ENCODE measurements around the gene GNG7.
"Not testable (repeated sequence)": the region's sequence is repeated elsewhere in the genome, so short reads cannot be mapped to it uniquely, and the experiment has no call there.

Gene GNG7

DNA sequence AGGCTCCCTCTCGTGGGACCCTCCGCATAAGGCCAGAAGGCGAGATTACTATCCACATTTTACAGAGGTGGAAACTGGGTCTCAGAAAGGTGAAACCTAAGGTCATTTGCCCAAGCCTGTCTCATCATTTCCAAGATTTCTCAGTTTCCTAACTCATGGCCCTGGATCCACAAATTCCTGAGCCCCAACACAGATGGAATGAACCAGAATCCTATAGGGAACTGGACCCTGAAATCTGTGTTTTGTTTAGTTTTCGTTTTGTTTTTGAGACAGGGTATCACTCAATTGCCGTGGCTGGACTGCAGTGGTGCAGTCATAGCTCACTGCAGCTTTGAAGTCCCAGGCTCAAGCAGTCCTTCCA is 563 bp upstream of the GNG7 start:
- Mint-ChIP-seq H3K9me3 (peaks cover 2% of the 10 kb centered on the region), H3K27me3 (no peaks in the 10 kb centered on the region), H3K36me3 (peaks cover 17% of the 10 kb centered on the region), H3K4me3 (peak overlapping the region; percentile 58), H3K4me1 (peaks cover 48% of the 10 kb centered on the region), H3K27ac (peak overlapping the region; percentile 90)
- no peak for ATAC-seq

DNA sequence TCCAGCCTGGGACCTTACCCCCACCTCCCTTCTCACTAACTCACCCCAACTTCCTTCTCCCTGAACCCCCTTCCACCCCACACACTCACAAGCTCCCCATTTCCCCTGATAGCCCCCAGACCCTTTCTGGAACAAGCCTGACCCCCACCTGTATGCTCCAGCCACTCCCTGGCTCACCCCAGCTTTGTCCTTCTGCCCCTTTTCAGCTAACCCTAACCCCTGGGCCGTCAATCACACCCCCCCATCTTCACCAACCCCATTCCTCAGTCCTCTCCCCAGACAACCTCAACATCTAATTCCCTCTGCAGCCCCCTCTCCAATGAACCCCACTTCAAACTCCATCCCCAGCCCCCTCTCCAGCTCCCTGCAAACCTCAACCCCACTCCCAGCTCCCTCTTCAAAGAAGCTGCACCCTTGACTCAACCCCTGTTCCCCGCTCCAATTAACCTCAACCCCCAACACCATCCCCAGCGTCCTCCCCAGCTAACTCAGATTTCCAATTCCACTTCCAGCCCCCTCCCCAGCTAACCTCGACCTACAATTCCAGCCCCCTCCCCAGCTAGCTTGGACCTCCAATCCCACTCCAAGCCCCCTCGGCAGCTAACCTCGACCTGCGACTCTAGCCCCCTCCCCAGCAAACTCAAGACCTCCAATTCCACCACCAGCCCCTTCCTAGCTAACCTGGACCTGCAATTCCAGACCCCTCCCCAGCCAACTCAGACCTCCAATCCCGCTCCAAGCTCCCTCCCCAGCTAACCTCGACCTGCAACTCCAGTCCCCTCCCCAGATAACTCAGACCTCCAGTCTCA is 929 bp downstream of the GNG7 start:
- peaks cover 18% of the 10 kb centered on the region for H3K36me3 Mint-ChIP-seq
- H3K9me3 Mint-ChIP-seq = peaks cover 2% of the 10 kb centered on the region
- no peaks in the 10 kb centered on the region for H3K27me3 Mint-ChIP-seq
- peak overlapping the region; percentile 82 for H3K4me3 Mint-ChIP-seq
- peak overlapping the region; percentile 90 for H3K27ac Mint-ChIP-seq
- no peak for ATAC-seq
- peaks cover 56% of the 10 kb centered on the region for H3K4me1 Mint-ChIP-seq

DNA sequence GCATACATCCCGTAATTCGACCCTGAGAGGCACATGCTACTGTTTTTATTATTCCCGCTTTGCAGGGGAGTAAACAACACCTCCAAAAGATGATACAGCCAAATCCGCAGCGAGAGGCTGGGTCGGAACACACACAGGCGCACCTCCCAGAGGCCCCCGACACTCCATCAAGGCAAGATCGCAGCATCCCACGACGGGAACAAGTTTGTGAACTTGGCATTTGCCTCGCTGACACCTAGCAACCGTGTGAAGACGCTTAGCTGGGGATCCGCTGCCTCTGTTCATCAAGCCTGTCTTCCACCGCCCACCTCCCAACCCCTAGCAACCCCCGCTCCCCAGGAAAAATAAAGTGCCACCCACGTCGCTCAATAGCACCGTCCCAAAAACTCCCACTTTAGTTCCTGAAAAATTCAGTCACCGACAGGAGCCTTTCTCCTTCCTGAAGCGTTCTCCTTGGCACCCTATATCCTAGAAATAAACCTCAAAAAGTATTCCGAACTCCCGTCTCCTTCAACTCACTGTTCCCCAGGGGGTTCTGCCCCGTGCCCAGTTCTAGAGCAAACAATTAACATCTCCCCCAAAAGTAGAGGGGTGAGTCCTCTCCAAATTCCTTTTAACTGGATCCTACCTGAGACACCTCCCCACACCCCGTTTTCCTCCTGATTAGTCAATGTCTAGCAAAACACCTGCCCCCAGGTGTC is 1.7 kb downstream of the GNG7 start:
- Mint-ChIP-seq H3K4me3 (peak overlapping the region; percentile 82), H3K36me3 (peaks cover 25% of the 10 kb centered on the region), H3K27me3 (no peaks in the 10 kb centered on the region), H3K9me3 (no peaks in the 10 kb centered on the region), H3K27ac (peak overlapping the region; percentile 90), H3K4me1 (peaks cover 64% of the 10 kb centered on the region)
- ATAC-seq = no peak

DNA sequence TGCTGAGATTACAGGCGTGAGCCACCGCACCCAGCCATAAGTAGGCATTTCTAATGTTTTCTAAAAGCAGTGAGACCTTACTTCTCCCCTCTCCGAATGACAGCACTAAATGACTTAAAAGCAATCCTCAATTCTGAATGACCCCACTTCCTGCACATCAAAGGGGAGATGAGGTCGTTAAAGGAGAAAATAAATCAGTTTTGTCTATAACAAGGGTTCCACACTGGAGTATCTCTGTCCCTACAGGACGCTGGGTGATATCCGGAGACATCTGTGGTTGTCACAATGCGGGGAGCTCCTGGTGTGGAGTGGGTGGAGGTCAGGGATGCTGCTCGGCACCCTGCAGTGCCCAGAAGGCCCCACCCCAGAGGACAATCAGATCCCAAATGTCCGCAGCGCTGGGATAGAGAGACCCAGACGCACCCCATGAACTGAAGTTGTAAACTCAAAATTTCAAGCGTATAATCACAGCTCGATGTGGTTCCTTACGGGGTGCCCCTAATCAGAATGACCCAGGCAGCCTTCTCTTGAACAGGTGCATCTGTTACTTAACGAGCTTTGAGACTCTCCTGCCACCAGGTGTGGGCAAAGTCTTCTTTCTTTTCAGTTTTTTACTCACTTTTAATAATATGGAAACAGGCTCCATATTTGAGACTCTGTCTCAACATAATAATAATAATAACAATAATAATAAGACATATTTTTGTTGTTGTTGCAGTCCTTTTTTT is 2.9 kb downstream of the GNG7 start:
- Mint-ChIP-seq H3K4me1 (peaks cover 75% of the 10 kb centered on the region), H3K4me3 (peak overlapping the region; percentile 75), H3K9me3 (no peaks in the 10 kb centered on the region), H3K27me3 (no peaks in the 10 kb centered on the region), H3K27ac (peak overlapping the region; percentile 90), H3K36me3 (peaks cover 25% of the 10 kb centered on the region)
- ATAC-seq = no peak

DNA sequence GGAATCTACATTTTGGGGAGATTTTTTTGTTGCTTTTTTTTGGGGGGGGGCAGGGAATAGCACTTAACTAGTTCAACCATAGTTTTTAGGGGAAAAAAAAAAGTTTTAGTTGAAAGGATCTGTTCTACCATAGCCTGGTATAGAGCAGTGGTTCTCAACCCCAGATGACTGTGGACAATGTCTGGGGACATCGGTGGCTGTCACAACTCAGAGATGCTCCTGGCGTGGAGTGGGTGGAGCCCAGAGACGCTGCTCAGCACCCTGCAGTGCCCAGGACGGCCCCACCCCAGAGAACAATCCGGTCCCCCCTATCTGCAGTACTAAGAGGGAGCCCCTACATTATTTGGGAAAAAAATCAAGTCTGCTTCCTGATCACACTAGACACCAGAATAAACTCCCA is 8.3 kb downstream of the GNG7 start:
- Mint-ChIP-seq H3K9me3 (no peaks in the 10 kb centered on the region), H3K36me3 (peaks cover 13% of the 10 kb centered on the region), H3K27ac (peak overlapping the region; percentile 90), H3K27me3 (no peaks in the 10 kb centered on the region), H3K4me3 (peak overlapping the region; percentile 63), H3K4me1 (peaks cover 57% of the 10 kb centered on the region)
- ATAC-seq = peak; percentile 49

DNA sequence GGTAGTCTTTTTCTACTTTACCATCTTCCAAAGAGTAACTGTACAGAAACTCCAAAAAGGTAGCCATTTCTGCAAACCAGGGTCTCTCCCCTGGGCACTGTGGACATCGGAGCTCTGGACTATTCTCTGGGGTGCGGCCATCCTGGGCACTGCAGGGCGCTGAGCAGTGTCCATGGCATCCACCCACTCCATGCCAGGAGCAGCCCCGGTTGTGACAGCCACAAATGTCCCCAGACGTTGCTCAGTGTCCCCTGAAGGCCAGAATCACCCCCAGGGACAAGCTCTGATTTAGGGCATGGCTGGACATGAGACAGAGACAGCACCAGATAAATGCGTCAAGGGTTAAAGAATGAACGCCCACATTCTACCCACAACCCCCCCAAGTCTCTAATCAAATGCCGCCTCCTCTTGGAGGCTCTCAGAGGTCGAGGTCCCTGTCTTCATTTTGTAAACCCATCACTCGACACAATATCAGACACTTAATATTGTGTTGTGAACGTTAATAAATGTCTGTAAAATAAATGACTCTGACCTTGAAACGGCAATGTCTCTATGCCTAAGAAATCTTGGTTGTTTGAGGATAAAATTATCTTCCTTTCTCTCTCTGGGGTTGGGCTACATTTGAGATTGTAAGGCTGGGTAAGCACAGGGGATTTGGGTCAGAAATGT is 8.9 kb downstream of the GNG7 start:
- Mint-ChIP-seq H3K27ac (peak overlapping the region; percentile 90), H3K27me3 (no peaks in the 10 kb centered on the region), H3K4me3 (peak overlapping the region; percentile 63), H3K9me3 (no peaks in the 10 kb centered on the region), H3K4me1 (peaks cover 52% of the 10 kb centered on the region), H3K36me3 (peaks cover 13% of the 10 kb centered on the region)
- no peak for ATAC-seq

DNA sequence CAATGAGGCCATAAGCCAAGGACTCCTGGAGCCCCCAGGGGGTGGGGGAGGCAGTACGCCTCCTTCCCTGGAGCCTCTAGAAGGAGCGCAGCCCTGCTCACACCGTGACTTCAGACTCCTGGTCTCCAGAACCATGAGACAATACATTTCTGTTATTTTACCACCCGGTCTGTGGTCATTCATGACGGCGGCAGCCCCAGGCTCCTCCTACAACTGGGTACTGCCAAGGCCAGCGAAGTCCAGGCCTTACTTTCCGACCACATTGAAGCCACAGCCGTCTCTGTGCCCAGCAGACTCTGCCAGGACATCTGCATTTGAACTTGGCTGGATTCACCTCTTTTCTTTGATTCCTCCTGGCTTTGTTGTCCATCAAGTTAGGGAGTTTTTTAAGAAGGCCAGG is 10.5 kb downstream of the GNG7 start:
- Mint-ChIP-seq H3K9me3 (no peaks in the 10 kb centered on the region), H3K4me1 (peaks cover 50% of the 10 kb centered on the region), H3K27ac (no peak overlapping the region), H3K4me3 (no peak overlapping the region), H3K36me3 (peaks cover 19% of the 10 kb centered on the region), H3K27me3 (no peaks in the 10 kb centered on the region)
- no peak for ATAC-seq

DNA sequence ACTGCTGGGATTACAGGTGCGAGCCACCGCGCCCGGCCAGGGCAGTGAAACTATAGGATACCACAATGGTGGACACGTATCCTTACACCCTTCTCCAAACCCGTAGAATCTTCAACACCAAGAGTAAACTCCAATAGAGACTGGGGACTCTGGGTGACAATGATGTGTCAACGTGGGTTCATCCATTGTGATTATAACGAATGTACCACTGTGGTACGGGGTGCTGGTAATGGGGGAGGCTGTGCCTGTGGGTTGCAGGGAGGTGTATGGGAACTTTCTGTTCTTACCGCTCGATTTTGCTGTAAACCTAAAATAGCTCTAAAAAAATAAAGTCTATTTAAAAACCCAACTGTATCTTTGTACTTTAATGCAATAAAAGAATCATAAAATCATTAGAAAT is 11.6 kb downstream of the GNG7 start:
- ATAC-seq = no peak
- Mint-ChIP-seq H3K4me3 (no peak overlapping the region), H3K27me3 (no peaks in the 10 kb centered on the region), H3K9me3 (no peaks in the 10 kb centered on the region), H3K27ac (peak overlapping the region; percentile 8), H3K36me3 (peaks cover 16% of the 10 kb centered on the region), H3K4me1 (peaks cover 44% of the 10 kb centered on the region)

DNA sequence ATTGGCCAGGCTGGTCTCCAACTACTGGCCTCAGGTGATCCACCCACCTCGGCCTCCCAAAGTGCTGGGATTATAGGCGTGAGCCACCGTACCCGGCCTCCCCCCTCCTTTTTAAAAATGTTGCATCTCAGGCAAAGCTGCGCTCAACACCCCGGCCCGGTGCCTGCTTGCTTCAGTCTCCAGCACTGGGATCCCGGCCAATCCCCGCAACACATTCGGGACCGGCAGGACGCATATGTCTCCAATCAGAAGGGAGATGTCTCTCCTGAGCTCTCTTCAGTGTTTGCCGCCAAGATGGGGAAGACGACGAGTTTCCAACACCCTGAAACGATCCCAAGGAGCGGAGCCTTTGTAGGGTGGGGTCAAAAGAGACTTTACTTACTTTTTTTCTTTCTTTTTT is 16.1 kb downstream of the GNG7 start:
- Mint-ChIP-seq H3K27me3 (no peaks in the 10 kb centered on the region), H3K9me3 (peaks cover 2% of the 10 kb centered on the region), H3K27ac (no peak overlapping the region), H3K4me3 (no peak overlapping the region), H3K36me3 (peaks cover 54% of the 10 kb centered on the region), H3K4me1 (peaks cover 41% of the 10 kb centered on the region)
- no peak for ATAC-seq

DNA sequence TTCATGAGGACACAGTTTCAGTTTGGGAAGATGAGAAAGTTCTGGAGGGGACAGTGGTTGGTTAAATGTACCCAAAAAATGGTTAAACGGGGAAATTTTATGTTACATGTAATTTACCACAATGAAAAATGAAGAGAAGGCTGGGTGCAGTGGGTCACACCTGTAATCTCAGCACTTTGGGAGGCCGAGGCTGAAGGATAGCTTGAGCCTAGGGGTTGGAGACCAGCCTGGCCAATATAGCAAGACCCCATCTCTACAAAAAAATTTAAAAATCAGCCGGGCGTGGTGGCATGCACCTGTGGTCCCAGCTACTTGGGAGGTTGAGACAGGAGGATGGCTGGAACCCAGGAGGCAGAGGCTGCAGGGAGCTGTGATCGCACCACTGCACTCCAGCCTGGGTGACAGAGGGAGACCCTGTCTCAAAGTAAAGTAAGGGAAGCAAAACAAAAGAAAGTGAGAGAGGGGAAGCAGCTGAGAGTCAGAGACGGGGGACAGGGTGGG is 17.2 kb downstream of the GNG7 start:
- Mint-ChIP-seq H3K4me3 (no peak overlapping the region), H3K9me3 (peaks cover 3% of the 10 kb centered on the region), H3K4me1 (peaks cover 50% of the 10 kb centered on the region), H3K27me3 (no peaks in the 10 kb centered on the region), H3K36me3 (peaks cover 61% of the 10 kb centered on the region), H3K27ac (peak overlapping the region; percentile 54)
- ATAC-seq = no peak

DNA sequence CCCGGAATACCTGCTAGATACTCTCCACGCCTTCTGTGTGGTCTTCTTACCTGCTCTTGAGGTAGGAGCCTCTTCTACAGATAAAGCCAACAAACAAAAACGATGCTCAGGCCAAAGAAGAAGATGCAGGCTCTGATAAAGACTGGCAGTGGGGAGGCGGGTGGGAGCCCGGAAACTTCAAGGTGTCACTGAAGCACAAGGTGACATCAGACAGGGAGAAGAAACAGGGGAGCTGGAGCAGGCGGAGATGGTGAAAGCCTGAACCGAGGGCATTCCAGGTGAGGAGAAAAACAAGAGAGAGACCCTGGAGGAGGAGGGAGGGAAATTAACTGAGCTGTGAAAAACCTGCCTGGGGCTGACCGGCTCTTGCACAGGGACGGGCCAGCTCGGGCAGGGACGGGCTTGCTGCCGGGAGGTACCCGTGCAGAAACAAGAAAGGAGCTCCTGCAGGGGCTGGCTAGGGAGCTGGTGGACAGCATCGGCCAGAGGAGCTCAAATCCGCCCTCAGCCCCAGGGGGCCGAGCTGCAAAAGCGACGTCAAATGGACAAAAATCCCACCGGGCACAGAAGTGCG is 19.0 kb downstream of the GNG7 start:
- no peaks in the 10 kb centered on the region for H3K27me3 Mint-ChIP-seq
- H3K9me3 Mint-ChIP-seq = peaks cover 7% of the 10 kb centered on the region
- no peak overlapping the region for H3K4me3 Mint-ChIP-seq
- peaks cover 62% of the 10 kb centered on the region for H3K4me1 Mint-ChIP-seq
- H3K36me3 Mint-ChIP-seq = peaks cover 60% of the 10 kb centered on the region
- H3K27ac Mint-ChIP-seq = peak overlapping the region; percentile 99
- ATAC-seq = no peak

DNA sequence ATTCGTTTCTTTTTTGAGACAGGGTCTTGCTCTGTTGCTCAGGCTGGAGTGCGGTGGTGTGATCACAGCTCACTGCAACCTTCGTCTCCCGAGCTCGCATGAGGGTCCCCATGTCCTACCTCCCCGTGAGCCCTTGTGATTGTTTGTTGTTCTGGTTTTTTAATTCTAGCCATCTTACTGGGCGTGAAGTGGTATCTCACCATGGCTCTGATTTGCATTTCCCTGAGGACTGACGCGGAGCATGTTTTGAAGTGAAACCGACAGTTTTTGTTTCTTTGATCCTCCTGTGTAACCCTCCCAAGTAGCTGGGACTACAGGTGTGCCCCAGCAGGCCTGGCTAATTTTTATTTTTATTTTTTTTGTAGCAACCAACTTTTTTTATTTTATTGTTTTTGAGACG is 21.7 kb downstream of the GNG7 start:
- Mint-ChIP-seq H3K9me3 (peaks cover 11% of the 10 kb centered on the region), H3K27ac (peak overlapping the region; percentile 99), H3K27me3 (no peaks in the 10 kb centered on the region), H3K4me3 (peak overlapping the region; percentile 68), H3K36me3 (peaks cover 67% of the 10 kb centered on the region), H3K4me1 (peaks cover 77% of the 10 kb centered on the region)
- peak; percentile 76 for ATAC-seq

DNA sequence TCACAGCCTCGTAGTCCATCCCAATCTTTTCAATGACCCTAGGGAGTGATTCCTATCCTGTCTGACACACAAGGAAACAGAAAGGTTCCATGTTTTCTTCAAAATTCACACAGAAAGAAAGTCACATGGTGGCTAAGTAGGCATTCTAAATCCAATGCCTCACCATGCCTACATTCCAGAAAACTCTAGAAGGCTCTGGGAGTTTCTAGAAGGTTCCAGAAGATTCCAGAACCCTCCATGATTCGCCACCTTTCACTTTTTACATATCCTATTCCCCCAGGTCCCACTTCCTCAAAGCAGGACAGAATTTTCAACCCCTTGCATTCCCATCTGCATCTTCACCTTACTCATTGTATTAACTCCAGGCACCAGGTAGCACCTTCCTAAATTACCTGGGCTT is 23.1 kb downstream of the GNG7 start:
- H3K4me1 Mint-ChIP-seq = peaks cover 76% of the 10 kb centered on the region
- ATAC-seq = no peak
- no peak overlapping the region for H3K4me3 Mint-ChIP-seq
- peak overlapping the region; percentile 99 for H3K27ac Mint-ChIP-seq
- peaks cover 11% of the 10 kb centered on the region for H3K9me3 Mint-ChIP-seq
- peaks cover 68% of the 10 kb centered on the region for H3K36me3 Mint-ChIP-seq
- H3K27me3 Mint-ChIP-seq = no peaks in the 10 kb centered on the region

DNA sequence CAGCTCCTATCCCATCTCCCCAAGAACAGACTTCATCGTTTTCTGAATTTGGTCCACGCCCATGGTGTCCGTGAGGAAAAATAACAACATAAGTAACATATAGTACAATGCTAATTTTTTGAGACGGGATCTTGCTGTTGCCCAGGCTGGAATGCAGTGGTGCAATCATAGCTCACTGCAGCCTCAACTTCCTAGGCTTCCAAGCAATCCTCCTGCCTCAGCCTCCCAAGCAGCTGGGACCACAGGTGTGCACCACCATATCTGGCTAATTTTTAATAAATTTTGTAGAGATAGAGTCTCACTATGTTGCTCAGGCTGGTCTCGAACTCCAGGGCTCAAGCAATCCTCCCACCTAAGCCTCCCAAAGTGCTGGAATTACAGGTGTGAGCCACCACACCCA is 23.5 kb downstream of the GNG7 start:
- H3K27me3 Mint-ChIP-seq, ATAC-seq, H3K4me3 Mint-ChIP-seq: not testable (repeated sequence)
- Mint-ChIP-seq H3K27ac (peak overlapping the region; percentile 99), H3K9me3 (peaks cover 11% of the 10 kb centered on the region), H3K4me1 (peaks cover 76% of the 10 kb centered on the region), H3K36me3 (peaks cover 65% of the 10 kb centered on the region)

All from stimulated activated memory B cell treated with anti-CD40 and anti-IgM and Interleukin-4, amounts not matched to agents 10 μg/mL and 1 μg/mL and 100 μg/mL, for 72 hours (primary cell).